Astrocyte (in vitro differentiated cells and primary cell): ENCODE results near the gene AHDC1. TPM values are rescaled to one million over a fixed set of nuclear protein-coding genes. Genes with fewer than 3 reads are reported as not detected.

Experiments used
- DNase-seq: peaks from one replicate; pipeline ENCODE4 v3.0.0-alpha.2; 2010; ENCODE audit warnings: low read depth
- FAIRE-seq: peaks from 2 replicates; lab custom pipeline; 2011; peaks lifted over from hg19 to GRCh38; lab: Jason Lieb, UNC
- H2AFZ ChIP-seq: 2 replicates; pipeline ENCODE4 v1.6.0; 2012; ENCODE audit warnings: low read depth, low read length, inconsistent platforms
- H3K27ac ChIP-seq: 2 replicates; pipeline ENCODE4 v1.5.1; 2011; ENCODE audit warnings: low read depth, low read length, inconsistent platforms
- H3K27me3 ChIP-seq: 2 replicates; pipeline ENCODE4 v1.6.0; 2011; ENCODE audit warnings: low read length, inconsistent platforms; ENCODE audit not compliant: insufficient read depth
- H3K36me3 ChIP-seq: 2 replicates; pipeline ENCODE4 v1.5.1; 2011; ENCODE audit warnings: low read length, inconsistent platforms; ENCODE audit not compliant: insufficient read depth
- H3K4me1 ChIP-seq: 2 replicates; pipeline ENCODE4 v1.5.1; 2011; ENCODE audit warnings: low read length, inconsistent platforms; ENCODE audit not compliant: insufficient read depth
- H3K4me2 ChIP-seq: 2 replicates; pipeline ENCODE4 v1.6.0; 2012; ENCODE audit warnings: low read length, inconsistent platforms
- H3K4me3 ChIP-seq: 2 replicates; pipeline ENCODE4 v1.5.1; 2011; ENCODE audit warnings: low read depth, mild to moderate bottlenecking, low read length, inconsistent platforms; ENCODE audit not compliant: insufficient read depth
- H3K79me2 ChIP-seq: 2 replicates; pipeline ENCODE4 v1.6.0; 2012; ENCODE audit warnings: mild to moderate bottlenecking, low read length, inconsistent platforms; ENCODE audit not compliant: insufficient read depth
- H3K9ac ChIP-seq: 2 replicates; pipeline ENCODE4 v1.6.0; 2012; ENCODE audit warnings: mild to moderate bottlenecking, low read length, inconsistent platforms
- H3K9me3 ChIP-seq: 2 replicates; pipeline ENCODE4 v1.5.1; 2012; ENCODE audit warnings: low read depth, mild to moderate bottlenecking, low read length, inconsistent platforms; ENCODE audit not compliant: insufficient read depth
- H4K20me1 ChIP-seq: 2 replicates; pipeline ENCODE4 v1.6.0; 2012; ENCODE audit warnings: low read length, inconsistent platforms; ENCODE audit not compliant: insufficient read depth
- H3K27ac Mint-ChIP-seq: one replicate; pipeline ENCODE4 v1.8.0; 2021; ENCODE audit warnings: mild to moderate bottlenecking, mixed read lengths; ENCODE audit not compliant: unreplicated experiment
- H3K27me3 Mint-ChIP-seq: one replicate; pipeline ENCODE4 v1.8.0; 2021; ENCODE audit warnings: low read depth, mixed read lengths; ENCODE audit not compliant: unreplicated experiment
- H3K36me3 Mint-ChIP-seq: one replicate; pipeline ENCODE4 v1.8.0; 2021; ENCODE audit warnings: low read depth, mixed read lengths; ENCODE audit not compliant: unreplicated experiment
- H3K4me1 Mint-ChIP-seq: one replicate; pipeline ENCODE4 v1.8.0; 2021; ENCODE audit warnings: low read depth, mixed read lengths; ENCODE audit not compliant: unreplicated experiment
- H3K4me3 Mint-ChIP-seq: one replicate; pipeline ENCODE4 v1.8.0; 2021; ENCODE audit warnings: mild to moderate bottlenecking, moderate library complexity, mixed read lengths; ENCODE audit not compliant: unreplicated experiment
- H3K9me3 Mint-ChIP-seq: one replicate; pipeline ENCODE4 v1.8.0; 2021; ENCODE audit warnings: mild to moderate bottlenecking, mixed read lengths; ENCODE audit not compliant: unreplicated experiment
- EZH2 ChIP-seq: IDR thresholded peaks from 2 replicates; pipeline ENCODE4 v1.6.1; 2012; ENCODE audit warnings: mild to moderate bottlenecking, low read length, inconsistent platforms; ENCODE audit not compliant: insufficient read depth
- total RNA-seq: library from RNA; stranded (reverse); gene quantifications from 2 replicates; pipeline ENCODE4 v1.2.1, GENCODE V29; 2021
- TF ChIP-seq, protein P1 (sequence below): IDR thresholded peaks from 2 replicates; pipeline ENCODE4 v1.5.1; 2011; ENCODE audit warnings: low read depth, mild to moderate bottlenecking, inconsistent platforms, low read length, moderate library complexity; ENCODE audit not compliant: insufficient read depth

The AHDC1 gene
- total RNA-seq, 1 donor from 2014 or later, result 75.7 TPM

DNA sequence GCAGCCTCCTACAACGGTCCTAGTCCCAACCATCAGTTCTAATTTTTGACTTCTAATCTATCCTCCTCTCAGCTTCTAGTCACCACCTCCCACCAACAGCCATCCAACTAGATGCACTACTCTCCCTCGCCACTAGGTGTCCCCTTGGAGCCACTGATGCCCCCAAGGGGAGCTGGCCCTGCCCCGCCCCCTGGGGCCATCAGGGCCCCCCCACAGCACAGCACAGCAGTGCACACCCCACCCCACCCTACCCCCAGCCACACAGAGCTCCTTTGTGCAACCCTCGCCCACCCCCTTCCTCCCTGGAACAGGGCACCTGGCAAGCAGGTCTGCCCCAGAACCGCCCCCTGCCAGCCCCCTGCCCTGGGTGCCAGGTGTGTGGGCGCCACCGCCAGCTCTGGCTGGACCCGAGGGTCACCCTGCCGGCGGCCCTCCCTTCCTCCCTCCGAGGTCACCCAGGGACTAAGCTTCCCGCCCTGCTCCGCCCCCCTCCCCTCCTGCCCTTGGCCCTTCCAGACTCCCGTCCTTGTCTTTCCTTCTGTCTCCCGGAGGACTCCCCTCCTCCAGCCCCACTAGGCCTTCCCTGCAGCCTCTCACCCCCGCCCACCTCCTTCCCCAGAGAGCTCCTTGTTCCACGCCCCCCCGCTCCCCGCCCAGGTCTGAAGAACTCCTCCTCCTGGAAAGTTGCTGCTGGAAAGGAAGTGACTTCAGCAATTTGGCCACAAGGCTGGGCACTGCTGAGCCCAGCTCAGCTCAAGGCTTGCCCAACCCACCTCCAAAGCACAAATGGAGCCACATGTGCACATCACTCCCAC lies 47.0 kb downstream of the AHDC1 start:
- H3K79me2 ChIP-seq, result peaks cover 25% of the 10 kb centered on the region
- peak; percentile 92 for DNase-seq
- H3K27ac ChIP-seq, result peak overlapping the region; percentile 10
- peak overlapping the region; percentile 32 for H3K9ac ChIP-seq
- TF ChIP-seq, protein P1, sequence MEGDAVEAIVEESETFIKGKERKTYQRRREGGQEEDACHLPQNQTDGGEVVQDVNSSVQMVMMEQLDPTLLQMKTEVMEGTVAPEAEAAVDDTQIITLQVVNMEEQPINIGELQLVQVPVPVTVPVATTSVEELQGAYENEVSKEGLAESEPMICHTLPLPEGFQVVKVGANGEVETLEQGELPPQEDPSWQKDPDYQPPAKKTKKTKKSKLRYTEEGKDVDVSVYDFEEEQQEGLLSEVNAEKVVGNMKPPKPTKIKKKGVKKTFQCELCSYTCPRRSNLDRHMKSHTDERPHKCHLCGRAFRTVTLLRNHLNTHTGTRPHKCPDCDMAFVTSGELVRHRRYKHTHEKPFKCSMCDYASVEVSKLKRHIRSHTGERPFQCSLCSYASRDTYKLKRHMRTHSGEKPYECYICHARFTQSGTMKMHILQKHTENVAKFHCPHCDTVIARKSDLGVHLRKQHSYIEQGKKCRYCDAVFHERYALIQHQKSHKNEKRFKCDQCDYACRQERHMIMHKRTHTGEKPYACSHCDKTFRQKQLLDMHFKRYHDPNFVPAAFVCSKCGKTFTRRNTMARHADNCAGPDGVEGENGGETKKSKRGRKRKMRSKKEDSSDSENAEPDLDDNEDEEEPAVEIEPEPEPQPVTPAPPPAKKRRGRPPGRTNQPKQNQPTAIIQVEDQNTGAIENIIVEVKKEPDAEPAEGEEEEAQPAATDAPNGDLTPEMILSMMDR, result peak; percentile 64
- no peak for TF ChIP-seq EZH2
- no peaks in the 10 kb centered on the region for H3K27me3 Mint-ChIP-seq
- H3K4me1 ChIP-seq, result peaks cover 29% of the 10 kb centered on the region
- peaks cover 2% of the 10 kb centered on the region for H3K36me3 ChIP-seq
- H3K4me3 Mint-ChIP-seq, result peak overlapping the region; percentile 73
- peaks cover 59% of the 10 kb centered on the region for H3K4me1 Mint-ChIP-seq
- peaks cover 6% of the 10 kb centered on the region for H3K36me3 Mint-ChIP-seq
- H2AFZ ChIP-seq, result no peak overlapping the region
- H3K4me3 ChIP-seq, result no peak overlapping the region
- peak overlapping the region; percentile 67 for H3K27ac Mint-ChIP-seq
- no peaks in the 10 kb centered on the region for H3K9me3 ChIP-seq
- H3K4me2 ChIP-seq, result peak overlapping the region; percentile 59
- no peaks in the 10 kb centered on the region for H3K27me3 ChIP-seq
- no peaks in the 10 kb centered on the region for H3K9me3 Mint-ChIP-seq
- peaks cover 48% of the 10 kb centered on the region for H4K20me1 ChIP-seq
- peak; percentile 32 for FAIRE-seq

DNA sequence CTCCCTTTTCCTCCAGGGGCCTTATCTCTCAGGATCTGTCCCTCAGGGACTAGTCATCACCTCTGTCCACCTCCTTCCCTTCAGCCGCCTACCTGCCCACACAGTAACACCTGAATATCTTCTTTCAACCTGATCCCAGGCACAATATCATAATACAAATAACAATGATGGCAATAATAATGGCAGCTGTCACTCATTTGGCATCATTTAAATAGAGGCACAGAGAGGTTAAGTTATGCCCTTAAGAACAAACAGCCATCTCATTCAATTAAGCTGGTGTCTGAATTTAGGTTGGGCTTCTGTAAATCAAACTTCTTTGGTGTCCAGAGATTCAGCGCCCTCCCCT lies 47.5 kb downstream of the AHDC1 start:
- H2AFZ ChIP-seq, result no peak overlapping the region
- H3K9ac ChIP-seq, result peak overlapping the region; percentile 32

DNA sequence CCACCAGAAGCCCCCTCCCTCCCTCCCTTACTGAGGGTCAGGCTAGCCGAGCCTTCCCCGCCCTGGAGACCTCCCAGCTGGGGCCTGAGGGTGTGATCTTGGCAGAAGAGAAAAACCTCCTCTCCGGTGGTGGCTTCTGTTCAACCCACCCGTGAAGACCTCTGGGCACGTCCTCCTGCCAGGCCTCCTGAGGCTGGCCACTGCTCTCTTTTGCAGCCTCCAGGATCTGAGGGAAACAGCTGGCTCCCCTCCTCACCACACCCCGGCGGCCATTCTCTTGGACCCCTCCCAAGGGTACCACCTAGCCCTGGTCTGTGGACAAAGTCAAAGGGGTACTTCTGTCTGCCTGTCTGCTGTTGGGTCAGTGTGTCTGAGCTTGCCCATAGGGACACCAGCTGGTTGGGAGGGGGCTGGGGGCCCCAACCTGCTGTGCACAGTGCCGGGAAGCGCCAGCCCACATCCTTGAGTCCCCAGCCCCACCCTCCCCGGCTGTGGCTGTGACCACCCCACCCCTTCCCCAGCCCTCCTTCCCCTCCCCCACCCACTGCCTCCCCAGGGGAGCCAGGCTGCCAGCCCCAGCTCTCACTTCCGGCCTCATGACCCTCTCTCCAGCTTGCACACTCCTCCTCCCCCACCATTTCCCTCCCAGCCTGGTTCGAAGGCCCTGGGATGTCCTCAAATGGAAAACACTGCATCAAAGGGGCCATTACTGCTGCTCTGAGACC lies 48.1 kb downstream of the AHDC1 start:
- DNase-seq (no peak), FAIRE-seq (no peak)
- peak overlapping the region; percentile 61 for H3K4me3 Mint-ChIP-seq
- Histone ChIP-seq H3K4me1 (peaks cover 23% of the 10 kb centered on the region), H2AFZ (no peak overlapping the region), H3K9me3 (no peaks in the 10 kb centered on the region), H3K4me2 (peak overlapping the region; percentile 59), H3K27me3 (no peaks in the 10 kb centered on the region), H3K27ac (no peak overlapping the region), H3K36me3 (peaks cover 2% of the 10 kb centered on the region), H3K4me3 (no peak overlapping the region), H4K20me1 (peaks cover 37% of the 10 kb centered on the region), H3K79me2 (peaks cover 14% of the 10 kb centered on the region), H3K9ac (peak overlapping the region; percentile 32)
- no peaks in the 10 kb centered on the region for H3K9me3 Mint-ChIP-seq
- no peaks in the 10 kb centered on the region for H3K27me3 Mint-ChIP-seq
- peaks cover 48% of the 10 kb centered on the region for H3K4me1 Mint-ChIP-seq
- TF ChIP-seq, protein P1, result no peak
- no peak for TF ChIP-seq EZH2
- H3K36me3 Mint-ChIP-seq, result peaks cover 6% of the 10 kb centered on the region
- peak overlapping the region; percentile 78 for H3K27ac Mint-ChIP-seq

More for the DNA sequence above, 47.5 kb downstream of the AHDC1 start:
- TF ChIP-seq EZH2, result no peak
- Histone ChIP-seq H3K27me3 (no peaks in the 10 kb centered on the region), H3K4me1 (peaks cover 26% of the 10 kb centered on the region), H4K20me1 (peaks cover 42% of the 10 kb centered on the region), H3K79me2 (peaks cover 19% of the 10 kb centered on the region), H3K36me3 (peaks cover 2% of the 10 kb centered on the region), H3K27ac (no peak overlapping the region), H3K4me3 (no peak overlapping the region), H3K4me2 (peak overlapping the region; percentile 59), H3K9me3 (no peaks in the 10 kb centered on the region)
- H3K4me1 Mint-ChIP-seq, result peaks cover 54% of the 10 kb centered on the region
- DNase-seq, result no peak
- H3K27ac Mint-ChIP-seq, result peak overlapping the region; percentile 67
- peaks cover 6% of the 10 kb centered on the region for H3K36me3 Mint-ChIP-seq
- H3K4me3 Mint-ChIP-seq, result peak overlapping the region; percentile 61
- H3K27me3 Mint-ChIP-seq, result no peaks in the 10 kb centered on the region
- no peak for FAIRE-seq
- H3K9me3 Mint-ChIP-seq, result no peaks in the 10 kb centered on the region
